CD4-positive, CD25-positive, alpha-beta regulatory T cell (primary cell): ENCODE data around the gene EBF4. TPM values are rescaled to one million over a fixed set of nuclear protein-coding genes. Genes with fewer than 3 reads are reported as not detected.
A peak's percentile ranks its signal among the peaks of the same experiment; 100 is the strongest.
"Not testable (repeated sequence)": the region's sequence is repeated elsewhere in the genome, so short reads cannot be mapped to it uniquely, and the experiment has no call there.

Source experiments
- ATAC-seq, 2 donors: fragments of 150-1000 bp; cut with Tn5 transposase; one replicate each; pipeline ENCODE4 v1.10.0; 2021; ENCODE audit warnings: low read depth in 2 of 2, moderate number of reproducible peaks in 2 of 2, moderate library complexity in 1 of 2
- DNase-seq, 3 donors: peaks; one replicate each; pipeline versions ENCODE4 v3.0.0 to v3.0.0-alpha.2; 2012 to 2022; ENCODE audit warnings: mixed read lengths in 1 of 3
- H3K27ac ChIP-seq: one replicate; pipeline ENCODE4 v1.7.0; 2013; ENCODE audit warnings: mild to moderate bottlenecking, low read length; ENCODE audit not compliant: insufficient read depth, poor library complexity, severe bottlenecking
- H3K27me3 ChIP-seq: one replicate; pipeline ENCODE4 v1.7.0; 2013; ENCODE audit warnings: low read length; ENCODE audit not compliant: control insufficient read depth, insufficient read depth
- H3K36me3 ChIP-seq: one replicate; pipeline ENCODE4 v1.7.0; 2013; ENCODE audit warnings: mild to moderate bottlenecking, low read length, moderate library complexity; ENCODE audit not compliant: control insufficient read depth, insufficient read depth
- H3K4me1 ChIP-seq: 2 replicates; pipeline ENCODE4 v1.7.0; 2013; ENCODE audit warnings: mild to moderate bottlenecking, low read length; ENCODE audit not compliant: insufficient read depth, control insufficient read depth, poor library complexity, severe bottlenecking
- H3K4me3 ChIP-seq: one replicate; pipeline ENCODE4 v1.7.0; 2013; ENCODE audit warnings: low read depth, mild to moderate bottlenecking, low read length, moderate library complexity
- H3K9me3 ChIP-seq, 2 experiments: 1 replicate in 1 of 2; 2 replicates in 1 of 2; pipeline ENCODE4 v1.7.0; 2013; ENCODE audit warnings: low read length in 2 of 2, mild to moderate bottlenecking in 1 of 2, moderate library complexity in 1 of 2; ENCODE audit not compliant: control insufficient read depth in 2 of 2
- H3K27ac Mint-ChIP-seq, 3 donors: one replicate each; pipeline ENCODE4 v1.8.0; 2020 to 2022; ENCODE audit warnings: mild to moderate bottlenecking in 3 of 3, mixed read lengths in 3 of 3, moderate library complexity in 2 of 3
- H3K27me3 Mint-ChIP-seq: one replicate; pipeline ENCODE4 v1.8.0; 2022; ENCODE audit warnings: mild to moderate bottlenecking, mixed read lengths
- H3K36me3 Mint-ChIP-seq: one replicate; pipeline ENCODE4 v1.8.0; 2020; ENCODE audit warnings: mixed read lengths
- H3K4me1 Mint-ChIP-seq, 4 donors: one replicate each; pipeline ENCODE4 v1.8.0; 2020 to 2022; ENCODE audit warnings: mixed read lengths in 4 of 4, mild to moderate bottlenecking in 1 of 4
- H3K4me3 Mint-ChIP-seq, 4 donors: one replicate each; pipeline ENCODE4 v1.8.0; 2020 to 2022; ENCODE audit warnings: mild to moderate bottlenecking in 4 of 4, mixed read lengths in 4 of 4, moderate library complexity in 3 of 4
- H3K9me3 Mint-ChIP-seq, 7 donors: one replicate each; pipeline ENCODE4 v1.8.0; 2020 to 2022; ENCODE audit warnings: mixed read lengths in 7 of 7, mild to moderate bottlenecking in 3 of 7, moderate library complexity in 2 of 7
- polyA plus RNA-seq, 4 donors: library from polyadenylated mRNA; unstranded; fragments of 300-500 nt; fragmentation: Illumina TruSeq; gene quantifications; one replicate each; pipeline ENCODE4 v1.2.3, GENCODE V29; 2021
- total RNA-seq: library from RNA; stranded (reverse); gene quantifications from one replicate; pipeline ENCODE4 v1.2.3, GENCODE V29; 2022

EBF4 gene
- total and polyA plus RNA-seq, 5 donors from 2014 or later = 0.36 to 1.8 (median 0.76) TPM; not detected in 2

DNA sequence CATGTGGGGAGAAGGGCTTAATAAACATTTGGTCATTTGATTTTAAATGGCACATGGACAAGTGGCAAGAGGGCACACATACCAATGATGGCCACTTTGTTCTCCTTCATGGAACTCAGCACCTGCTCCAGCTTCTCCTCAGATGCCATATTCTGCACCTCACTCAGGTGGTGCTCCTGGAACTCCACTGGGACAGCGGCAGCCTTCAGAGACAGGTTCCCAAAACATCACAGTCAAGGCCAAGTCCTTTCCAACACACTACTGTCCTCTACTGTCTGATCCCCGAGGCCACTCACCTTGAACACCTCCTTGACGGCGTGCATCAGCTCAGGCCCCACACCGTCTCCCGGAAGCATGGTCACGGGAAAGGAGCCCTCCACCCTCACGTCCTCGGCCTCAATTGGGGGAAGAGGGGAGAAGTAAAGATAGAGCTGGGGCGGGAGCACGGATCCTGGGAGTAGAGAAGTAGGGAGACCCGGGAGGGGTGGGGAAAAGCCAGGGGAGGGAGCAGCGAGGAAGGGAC is 29.2 kb upstream of the EBF4 start:
- Mint-ChIP-seq H3K27ac (peak overlapping the region; percentile 89 to 96 (median 95)), H3K9me3 (peaks cover 0 to 2% (median 0%) of the 10 kb centered on the region in 7 donors), H3K4me1 (peaks cover 11 to 32% (median 19%) of the 10 kb centered on the region in 4 donors), H3K27me3 (peaks cover 7% of the 10 kb centered on the region), H3K36me3 (peaks cover 40% of the 10 kb centered on the region), H3K4me3 (peak overlapping the region; percentile 90 to 96 (median 92))
- Histone ChIP-seq H3K27me3 (peaks cover 1% of the 10 kb centered on the region), H3K27ac (peak overlapping the region; percentile 90), H3K9me3 (no peaks in the 10 kb centered on the region), H3K4me1 (peaks cover 18% of the 10 kb centered on the region), H3K4me3 (peak overlapping the region; percentile 95), H3K36me3 (peaks cover 39% of the 10 kb centered on the region)
- ATAC-seq (no peak), DNase-seq (no peak)

DNA sequence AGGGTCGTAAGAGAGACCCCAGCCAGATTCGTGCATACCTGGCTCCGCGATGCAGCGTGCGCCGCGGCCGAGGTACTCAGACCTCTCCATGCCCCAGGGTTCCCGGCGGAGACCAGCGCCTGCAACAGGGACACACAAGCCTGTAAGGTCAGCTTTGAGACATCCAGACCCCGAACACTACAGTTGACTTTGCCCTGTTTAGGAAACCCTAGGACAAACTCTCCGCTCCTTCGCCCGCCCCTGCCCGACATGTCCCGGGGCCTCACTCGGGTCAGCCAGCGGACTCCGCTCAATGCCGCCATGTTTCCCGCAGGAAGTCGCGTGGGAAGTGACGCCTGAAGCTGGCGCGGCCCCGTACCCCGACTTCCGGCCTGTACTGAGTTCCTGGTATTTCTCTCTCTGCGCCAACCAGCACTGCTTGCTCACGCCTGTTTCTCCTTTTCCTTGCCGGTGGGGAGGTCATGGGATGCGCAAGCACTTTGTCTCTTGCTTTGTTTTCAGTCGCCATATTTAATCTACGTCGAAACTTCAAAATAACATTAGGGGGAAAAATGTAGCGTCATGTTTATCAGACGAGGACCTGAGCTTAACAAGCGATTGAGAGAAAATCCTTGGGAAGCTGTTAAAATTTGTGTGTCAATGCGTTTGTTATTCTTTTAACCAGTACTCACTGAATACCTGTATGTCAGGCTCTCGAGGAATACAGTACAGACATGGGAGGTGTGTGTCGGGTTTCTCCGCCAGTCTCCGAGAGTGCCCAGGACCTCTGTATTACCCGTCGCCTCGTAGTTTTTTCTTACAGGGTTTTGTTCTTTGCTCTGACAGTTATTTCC is 28.5 kb upstream of the EBF4 start, which contains the start of gene IDH3B:
TSS of gene IDH3B (minus strand) at position 330 of the 833 bp plus-strand sequence. CDS start at position 302, 28 bp downstream.
- H3K36me3 ChIP-seq = peaks cover 33% of the 10 kb centered on the region
- Mint-ChIP-seq H3K36me3 (peaks cover 33% of the 10 kb centered on the region), H3K9me3 (peaks cover 0 to 2% (median 0%) of the 10 kb centered on the region in 7 donors), H3K4me3 (peak within 1 kb of the TSS; percentile 90 to 96 (median 92)), H3K27me3 (peaks cover 7% of the 10 kb centered on the region), H3K4me1 (peaks cover 11 to 32% (median 17%) of the 10 kb centered on the region in 4 donors), H3K27ac (peak within 1 kb of the TSS; percentile 96 to 100 (median 98))
- peak within 1 kb of the TSS; percentile 95 for H3K4me3 ChIP-seq
- peaks cover 1% of the 10 kb centered on the region for H3K27me3 ChIP-seq
- peak within 1 kb of the TSS; percentile 90 for H3K27ac ChIP-seq
- peak; percentile 87 to 95 (median 90) for DNase-seq
- H3K9me3 ChIP-seq = no peaks in the 10 kb centered on the region
- ATAC-seq = peak; percentile 98
- peaks cover 18% of the 10 kb centered on the region for H3K4me1 ChIP-seq

DNA sequence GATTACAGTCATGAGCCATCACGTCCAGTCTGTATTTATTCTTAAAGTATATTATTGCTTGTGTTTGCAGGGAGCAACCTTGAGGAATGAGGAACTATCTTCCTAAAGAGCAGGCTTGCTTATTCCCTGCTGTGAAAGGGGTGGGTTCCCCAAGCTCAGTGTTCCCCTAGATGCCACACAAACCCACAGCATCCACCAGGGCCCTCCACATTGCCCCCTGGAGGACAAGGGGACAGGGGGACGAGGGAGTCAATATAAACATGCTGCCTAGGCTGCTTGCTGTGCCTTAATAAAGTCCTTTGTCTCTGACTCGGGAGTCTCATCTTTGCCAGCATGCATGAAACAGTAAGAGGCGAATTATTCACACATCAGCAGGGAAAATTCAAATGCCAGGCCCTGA is 20.6 kb upstream of the EBF4 start:
- Mint-ChIP-seq H3K36me3 (no peaks in the 10 kb centered on the region), H3K9me3 (no peaks in the 10 kb centered on the region), H3K4me1 (no peaks in the 10 kb centered on the region), H3K27ac (no peak overlapping the region), H3K27me3 (peaks cover 12% of the 10 kb centered on the region), H3K4me3 (no peak overlapping the region)
- DNase-seq = no peak
- peaks cover 5% of the 10 kb centered on the region for H3K27me3 ChIP-seq
- H3K36me3 ChIP-seq = no peaks in the 10 kb centered on the region
- no peaks in the 10 kb centered on the region for H3K4me1 ChIP-seq
- H3K4me3 ChIP-seq = no peak overlapping the region
- ATAC-seq = no peak
- no peaks in the 10 kb centered on the region for H3K9me3 ChIP-seq
- no peak overlapping the region for H3K27ac ChIP-seq

DNA sequence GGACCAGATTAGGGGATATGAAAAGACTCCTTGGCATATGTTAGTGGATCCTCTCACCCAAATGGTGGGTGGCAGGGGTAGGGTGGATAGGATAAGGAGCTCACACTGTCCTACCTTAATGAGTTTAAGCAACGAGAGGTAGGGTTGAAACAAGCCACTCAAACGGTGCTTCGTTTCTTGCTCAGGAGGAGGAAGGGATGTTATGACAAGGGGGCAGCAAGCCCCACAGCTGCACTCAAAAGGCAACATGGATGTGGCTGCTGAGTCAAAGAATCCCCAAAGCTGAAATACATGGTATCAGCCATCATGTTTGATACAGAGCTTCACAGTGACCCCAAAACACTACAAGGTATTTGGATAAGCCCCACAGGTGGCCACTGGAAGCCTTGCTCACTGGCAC is 20.1 kb upstream of the EBF4 start:
- no peak overlapping the region for H3K4me3 ChIP-seq
- H3K9me3 ChIP-seq = no peaks in the 10 kb centered on the region
- peaks cover 5% of the 10 kb centered on the region for H3K27me3 ChIP-seq
- Mint-ChIP-seq H3K27me3 (peaks cover 12% of the 10 kb centered on the region), H3K36me3 (no peaks in the 10 kb centered on the region), H3K9me3 (no peaks in the 10 kb centered on the region), H3K4me3 (no peak overlapping the region), H3K27ac (no peak overlapping the region), H3K4me1 (no peaks in the 10 kb centered on the region)
- H3K36me3 ChIP-seq = no peaks in the 10 kb centered on the region
- no peak overlapping the region for H3K27ac ChIP-seq
- H3K4me1 ChIP-seq = no peaks in the 10 kb centered on the region
- DNase-seq (no peak), ATAC-seq (no peak)

DNA sequence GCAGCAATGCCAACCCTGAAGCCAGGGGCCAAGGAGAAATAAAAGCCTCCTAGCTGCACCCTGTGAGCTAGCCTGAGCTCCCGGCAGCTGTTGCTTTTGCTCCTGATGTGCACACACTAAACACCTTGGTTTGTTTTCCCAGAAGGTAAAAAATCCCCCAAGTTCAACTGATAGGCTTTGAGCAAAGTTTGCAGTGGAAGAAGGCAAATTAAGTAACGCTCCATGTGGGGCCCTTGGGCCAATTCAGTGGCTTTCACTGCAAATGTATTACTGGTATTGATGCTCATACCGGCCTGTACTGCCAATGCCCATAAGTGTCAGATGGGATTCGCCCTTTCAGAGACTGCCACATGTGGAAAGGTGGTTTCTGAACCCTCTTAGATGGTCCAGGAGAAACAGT is 19.1 kb upstream of the EBF4 start:
- Histone ChIP-seq H3K36me3 (no peaks in the 10 kb centered on the region), H3K9me3 (no peaks in the 10 kb centered on the region), H3K27me3 (peaks cover 4% of the 10 kb centered on the region), H3K4me1 (no peaks in the 10 kb centered on the region), H3K27ac (no peak overlapping the region), H3K4me3 (no peak overlapping the region)
- Mint-ChIP-seq H3K27me3 (peaks cover 12% of the 10 kb centered on the region), H3K36me3 (no peaks in the 10 kb centered on the region), H3K9me3 (no peaks in the 10 kb centered on the region), H3K4me3 (no peak overlapping the region), H3K4me1 (no peaks in the 10 kb centered on the region), H3K27ac (no peak overlapping the region)
- DNase-seq = no peak
- ATAC-seq = no peak

DNA sequence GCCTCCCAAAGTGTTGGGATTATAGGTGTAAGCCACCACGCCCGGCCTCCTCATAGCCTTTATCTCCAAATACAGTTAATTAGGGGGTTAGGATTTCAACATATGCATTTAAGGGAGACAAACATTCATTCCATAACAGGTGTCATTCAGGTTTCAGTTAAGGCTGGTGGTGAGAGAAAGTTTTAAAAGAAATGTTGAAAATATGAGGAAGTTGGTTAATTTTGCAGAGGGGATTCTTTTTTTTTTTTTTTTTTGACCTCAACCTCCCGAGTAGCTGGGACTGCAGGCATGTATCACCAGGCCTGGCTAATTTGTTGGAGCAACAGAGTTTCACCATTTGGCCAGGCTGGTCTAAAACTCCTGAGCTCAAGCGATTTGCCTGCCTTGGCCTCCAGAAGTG is 12.5 kb upstream of the EBF4 start:
- no peak overlapping the region for H3K4me3 ChIP-seq
- H3K27ac ChIP-seq = no peak overlapping the region
- Mint-ChIP-seq H3K36me3 (no peaks in the 10 kb centered on the region), H3K4me3 (no peak overlapping the region), H3K27ac (no peak overlapping the region), H3K27me3 (peaks cover 30% of the 10 kb centered on the region), H3K9me3 (peaks cover 0 to 3% (median 0%) of the 10 kb centered on the region in 7 donors), H3K4me1 (no peaks in the 10 kb centered on the region)
- no peaks in the 10 kb centered on the region for H3K9me3 ChIP-seq
- H3K27me3 ChIP-seq = peaks cover 4% of the 10 kb centered on the region
- H3K36me3 ChIP-seq = no peaks in the 10 kb centered on the region
- ATAC-seq (no peak), DNase-seq (no peak)
- H3K4me1 ChIP-seq = no peaks in the 10 kb centered on the region

DNA sequence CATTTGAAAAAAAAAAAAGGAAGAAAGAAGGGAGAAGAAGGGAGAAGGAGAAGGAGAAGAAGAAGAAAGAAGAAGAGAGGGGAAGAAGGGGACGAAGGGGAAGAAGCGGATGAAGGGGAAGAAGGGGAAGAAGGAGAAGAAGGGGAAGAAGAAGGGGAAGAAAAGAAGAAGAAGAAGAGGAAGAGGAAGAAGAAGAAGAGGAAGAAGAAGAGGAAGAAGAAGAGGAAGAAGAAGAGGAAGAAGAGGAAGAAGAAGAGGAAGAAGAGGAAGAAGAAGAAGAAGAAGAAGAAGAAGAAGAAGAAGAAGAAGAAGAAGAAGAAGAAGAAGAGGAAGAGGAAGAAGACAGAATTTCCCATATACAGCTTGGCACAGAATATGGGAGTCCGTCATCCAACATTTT is 10.5 kb upstream of the EBF4 start:
- H3K27me3 Mint-ChIP-seq = peaks cover 42% of the 10 kb centered on the region
- H3K27me3 ChIP-seq, H3K4me3 ChIP-seq, DNase-seq, H3K36me3 Mint-ChIP-seq, H3K9me3 Mint-ChIP-seq, H3K27ac ChIP-seq, H3K27ac Mint-ChIP-seq, H3K4me1 Mint-ChIP-seq, H3K9me3 ChIP-seq, H3K4me1 ChIP-seq, H3K4me3 Mint-ChIP-seq, ATAC-seq, H3K36me3 ChIP-seq: not testable (repeated sequence)
